Large intestine (tissue), 3 donors: Measurements from ENCODE around the gene SLFN11. TPM values are rescaled to one million over a fixed set of nuclear protein-coding genes. Genes with fewer than 3 reads are reported as not detected.

Source experiments
- DNase-seq, 2 donors: peaks; one replicate each; pipeline versions ENCODE4 v3.0.0 to v3.0.0-alpha.2; 2013
- H3K27ac ChIP-seq: one replicate; pipeline ENCODE4 v1.5.1; 2013; ENCODE audit warnings: low read length
- H3K27me3 ChIP-seq: 2 replicates; pipeline ENCODE4 v1.6.1; 2013; ENCODE audit warnings: low read length; ENCODE audit not compliant: control insufficient read depth, insufficient read depth
- H3K36me3 ChIP-seq: 2 replicates; pipeline ENCODE4 v1.6.1; 2013; ENCODE audit warnings: low read length; ENCODE audit not compliant: control insufficient read depth, insufficient read depth
- H3K4me1 ChIP-seq: one replicate; pipeline ENCODE4 v1.6.1; 2013; ENCODE audit warnings: low read length; ENCODE audit not compliant: control insufficient read depth, insufficient read depth
- H3K4me3 ChIP-seq: one replicate; pipeline ENCODE4 v1.5.1; 2013; ENCODE audit warnings: low read length
- H3K9me3 ChIP-seq: one replicate; pipeline ENCODE4 v1.6.1; 2013; ENCODE audit warnings: mild to moderate bottlenecking, low read depth, low read length, moderate library complexity; ENCODE audit not compliant: control insufficient read depth
- WGBS: methylation state at CpG from one replicate; pipeline ENCODE4 v1.1.5; 2013; ENCODE audit warnings: low lambda C conversion rate; ENCODE audit not compliant: insufficient coverage; 5-methylcytosine and 5-hydroxymethylcytosine counted together
- polyA plus RNA-seq: library from polyadenylated mRNA; unstranded; fragments of 120-200 nt; gene quantifications from one replicate; pipeline ENCODE4 v1.2.1, GENCODE V29; 2013

Gene SLFN11
- polyA plus RNA-seq, 1 donor, result 4.1 TPM

GRCh38 chr17:35387496-35387895 is 14.1 kb upstream of the SLFN11 start:
- no peak overlapping the region for H3K27ac ChIP-seq
- no peaks in the 10 kb centered on the region for H3K4me1 ChIP-seq
- H3K27me3 ChIP-seq, result peaks cover 11% of the 10 kb centered on the region
- DNase-seq, result no peak
- H3K36me3 ChIP-seq, result no peaks in the 10 kb centered on the region
- no peaks in the 10 kb centered on the region for H3K9me3 ChIP-seq
- H3K4me3 ChIP-seq, result no peak overlapping the region

- no peak for DNase-seq
- H3K4me1 ChIP-seq, result no peaks in the 10 kb centered on the region
- no CpG with 5 or more reads among the region's 3 CpGs for WGBS
- no peaks in the 10 kb centered on the region for H3K36me3 ChIP-seq
- peaks cover 29% of the 10 kb centered on the region for H3K27me3 ChIP-seq
- H3K4me3 ChIP-seq, result no peak overlapping the region
- no peak overlapping the region for H3K27ac ChIP-seq
- no peaks in the 10 kb centered on the region for H3K9me3 ChIP-seq
These were observed 4.3 kb upstream of the SLFN11 start for GRCh38 chr17:35377706-35378105.

- DNase-seq, result no peak
- Histone ChIP-seq H3K27ac (no peak overlapping the region), H3K9me3 (no peaks in the 10 kb centered on the region), H3K36me3 (no peaks in the 10 kb centered on the region), H3K27me3 (peaks cover 34% of the 10 kb centered on the region), H3K4me3 (no peak overlapping the region), H3K4me1 (no peaks in the 10 kb centered on the region)
- WGBS, result 80% methylated on average over 1 of the region's 2 CpGs
These were observed 3.6 kb upstream of the SLFN11 start for GRCh38 chr17:35377068-35377467.

- Histone ChIP-seq H3K27me3 (peaks cover 42% of the 10 kb centered on the region), H3K4me3 (no peak overlapping the region), H3K27ac (no peak overlapping the region), H3K36me3 (no peaks in the 10 kb centered on the region), H3K9me3 (no peaks in the 10 kb centered on the region), H3K4me1 (no peaks in the 10 kb centered on the region)
- 0% methylated on average over 1 of the region's 1 CpG for WGBS
- no peak for DNase-seq
These were observed 2.8 kb upstream of the SLFN11 start for GRCh38 chr17:35376245-35376644.

GRCh38 chr17:35374766-35375344 is 1.4 kb upstream of the SLFN11 start:
- H3K4me3 ChIP-seq, result peak overlapping the region; percentile 46
- H3K9me3 ChIP-seq, result no peaks in the 10 kb centered on the region
- no peak for DNase-seq
- no peaks in the 10 kb centered on the region for H3K4me1 ChIP-seq
- 14% methylated on average over 2 of the region's 3 CpGs for WGBS
- H3K27me3 ChIP-seq, result peaks cover 43% of the 10 kb centered on the region
- H3K27ac ChIP-seq, result no peak overlapping the region
- H3K36me3 ChIP-seq, result no peaks in the 10 kb centered on the region

GRCh38 chr17:35373984-35374765 is 754 bp upstream of the SLFN11 start:
- Histone ChIP-seq H3K4me3 (peak overlapping the region; percentile 46), H3K9me3 (no peaks in the 10 kb centered on the region), H3K4me1 (no peaks in the 10 kb centered on the region), H3K27me3 (peaks cover 43% of the 10 kb centered on the region), H3K36me3 (no peaks in the 10 kb centered on the region), H3K27ac (no peak overlapping the region)
- DNase-seq, result peak; percentile 23 to 38
- no CpG with 5 or more reads among the region's 47 CpGs for WGBS

- peaks cover 49% of the 10 kb centered on the region for H3K27me3 ChIP-seq
- H3K27ac ChIP-seq, result no peak overlapping the region
- H3K4me1 ChIP-seq, result no peaks in the 10 kb centered on the region
- no peaks in the 10 kb centered on the region for H3K36me3 ChIP-seq
- DNase-seq, result no peak
- no CpG with 5 or more reads among the region's 25 CpGs for WGBS
- peak overlapping the region; percentile 46 for H3K4me3 ChIP-seq
- no peaks in the 10 kb centered on the region for H3K9me3 ChIP-seq
These were observed 431 bp downstream of the SLFN11 start for GRCh38 chr17:35372846-35373533.

- Histone ChIP-seq H3K27me3 (peaks cover 50% of the 10 kb centered on the region), H3K4me1 (no peaks in the 10 kb centered on the region), H3K27ac (no peak overlapping the region), H3K36me3 (no peaks in the 10 kb centered on the region), H3K4me3 (no peak overlapping the region), H3K9me3 (no peaks in the 10 kb centered on the region)
- 60% methylated on average over 3 of the region's 3 CpGs for WGBS
- no peak for DNase-seq
These were observed 1.5 kb downstream of the SLFN11 start for GRCh38 chr17:35371934-35372333.

- DNase-seq, result no peak
- no peaks in the 10 kb centered on the region for H3K9me3 ChIP-seq
- no peaks in the 10 kb centered on the region for H3K36me3 ChIP-seq
- H3K4me3 ChIP-seq, result no peak overlapping the region
- WGBS, result no CpG with 5 or more reads among the region's 4 CpGs
- H3K4me1 ChIP-seq, result no peaks in the 10 kb centered on the region
- no peak overlapping the region for H3K27ac ChIP-seq
- H3K27me3 ChIP-seq, result peaks cover 49% of the 10 kb centered on the region
These were observed 5.2 kb downstream of the SLFN11 start for GRCh38 chr17:35368081-35368830.

GRCh38 chr17:35361027-35361426 is 12.4 kb downstream of the SLFN11 start:
- 100% methylated on average over 1 of the region's 1 CpG for WGBS
- Histone ChIP-seq H3K36me3 (no peaks in the 10 kb centered on the region), H3K27me3 (peaks cover 26% of the 10 kb centered on the region), H3K4me3 (no peak overlapping the region), H3K27ac (no peak overlapping the region), H3K4me1 (no peaks in the 10 kb centered on the region), H3K9me3 (no peaks in the 10 kb centered on the region)
- no peak for DNase-seq
